Epithelial cell of esophagus (primary cell): ENCODE measurements around the gene KLF8.

ENCODE experiments used
- DNase-seq: peaks from one replicate; pipeline ENCODE4 v3.0.0; 2010; ENCODE audit warnings: low read depth
- H3K4me3 ChIP-seq: 2 replicates; pipeline ENCODE4 v1.5.1; 2011; ENCODE audit warnings: mild to moderate bottlenecking, low read length, control low read depth
- TF ChIP-seq, protein P1 (sequence below): IDR thresholded peaks from 2 replicates; pipeline ENCODE4 v1.5.1; 2011; ENCODE audit warnings: low read depth, mild to moderate bottlenecking, low read length, control low read depth, inconsistent platforms; ENCODE audit not compliant: insufficient read depth; ENCODE audit errors: missing control alignments

KLF8 gene

DNA sequence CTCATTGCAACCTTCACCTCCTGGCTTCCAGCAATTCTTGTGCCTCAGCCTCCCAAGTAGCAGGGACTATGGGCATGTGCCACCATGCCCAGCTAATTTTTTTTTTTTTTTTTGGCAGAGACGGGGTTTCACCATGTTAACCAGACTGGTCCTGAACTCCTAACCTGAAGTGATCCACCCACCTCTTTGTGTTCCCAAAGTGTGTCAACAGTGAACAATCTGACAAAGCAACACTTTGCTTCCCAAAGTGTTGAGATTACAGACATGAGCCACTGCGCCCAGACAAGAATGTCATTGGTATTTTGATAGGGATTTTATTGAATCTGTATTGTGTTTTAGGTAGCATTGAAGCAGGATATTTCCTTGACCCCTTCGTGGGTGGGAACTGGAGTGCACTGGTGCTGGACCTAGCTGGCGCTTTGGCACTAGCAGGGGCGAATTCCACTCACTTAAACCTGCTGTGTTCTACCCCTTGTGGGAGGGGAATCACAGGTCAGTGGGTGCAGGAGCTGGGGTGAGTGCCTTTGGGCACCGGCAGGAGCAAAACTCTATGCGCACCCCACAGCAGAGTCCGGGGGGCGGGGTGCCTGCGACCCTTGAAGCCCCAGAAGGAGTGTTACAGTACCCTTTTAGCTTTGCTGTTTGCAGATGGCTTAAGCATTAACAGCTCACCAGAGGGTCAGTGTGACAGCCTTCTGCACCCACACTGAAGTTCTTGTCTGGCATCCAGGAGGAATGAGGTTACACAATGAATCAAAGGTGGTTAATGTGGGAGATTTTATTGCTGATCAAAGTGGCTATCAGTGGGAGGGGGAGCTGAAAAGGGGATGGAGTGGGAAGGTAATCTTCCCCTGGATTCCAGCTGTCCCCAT lies 21.9 kb downstream of the KLF8 start:
- H3K4me3 ChIP-seq: no peak overlapping the region
- TF ChIP-seq, protein P1, sequence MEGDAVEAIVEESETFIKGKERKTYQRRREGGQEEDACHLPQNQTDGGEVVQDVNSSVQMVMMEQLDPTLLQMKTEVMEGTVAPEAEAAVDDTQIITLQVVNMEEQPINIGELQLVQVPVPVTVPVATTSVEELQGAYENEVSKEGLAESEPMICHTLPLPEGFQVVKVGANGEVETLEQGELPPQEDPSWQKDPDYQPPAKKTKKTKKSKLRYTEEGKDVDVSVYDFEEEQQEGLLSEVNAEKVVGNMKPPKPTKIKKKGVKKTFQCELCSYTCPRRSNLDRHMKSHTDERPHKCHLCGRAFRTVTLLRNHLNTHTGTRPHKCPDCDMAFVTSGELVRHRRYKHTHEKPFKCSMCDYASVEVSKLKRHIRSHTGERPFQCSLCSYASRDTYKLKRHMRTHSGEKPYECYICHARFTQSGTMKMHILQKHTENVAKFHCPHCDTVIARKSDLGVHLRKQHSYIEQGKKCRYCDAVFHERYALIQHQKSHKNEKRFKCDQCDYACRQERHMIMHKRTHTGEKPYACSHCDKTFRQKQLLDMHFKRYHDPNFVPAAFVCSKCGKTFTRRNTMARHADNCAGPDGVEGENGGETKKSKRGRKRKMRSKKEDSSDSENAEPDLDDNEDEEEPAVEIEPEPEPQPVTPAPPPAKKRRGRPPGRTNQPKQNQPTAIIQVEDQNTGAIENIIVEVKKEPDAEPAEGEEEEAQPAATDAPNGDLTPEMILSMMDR: no peak
- DNase-seq: no peak

DNA sequence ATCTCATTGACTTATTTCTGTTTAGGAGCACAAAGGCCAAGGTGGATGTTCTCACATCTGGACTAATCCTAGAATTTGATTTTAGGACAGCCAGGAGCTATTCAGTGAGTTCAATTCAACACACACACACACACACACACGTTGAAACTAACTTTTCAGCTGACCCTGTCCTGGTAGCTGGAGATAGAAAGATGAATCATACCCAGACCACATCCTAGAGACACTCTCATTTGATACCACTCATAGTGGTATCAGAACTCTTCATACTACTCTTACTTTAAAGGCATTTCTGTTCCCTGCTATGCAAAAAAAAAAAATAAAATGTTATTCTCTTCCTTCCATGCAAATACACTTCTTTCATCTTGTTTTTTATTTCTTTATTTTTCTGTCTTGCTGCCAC lies 36.7 kb downstream of the KLF8 start:
- no peak overlapping the region for H3K4me3 ChIP-seq
- DNase-seq: no peak
- TF ChIP-seq, protein P1: no peak

DNA sequence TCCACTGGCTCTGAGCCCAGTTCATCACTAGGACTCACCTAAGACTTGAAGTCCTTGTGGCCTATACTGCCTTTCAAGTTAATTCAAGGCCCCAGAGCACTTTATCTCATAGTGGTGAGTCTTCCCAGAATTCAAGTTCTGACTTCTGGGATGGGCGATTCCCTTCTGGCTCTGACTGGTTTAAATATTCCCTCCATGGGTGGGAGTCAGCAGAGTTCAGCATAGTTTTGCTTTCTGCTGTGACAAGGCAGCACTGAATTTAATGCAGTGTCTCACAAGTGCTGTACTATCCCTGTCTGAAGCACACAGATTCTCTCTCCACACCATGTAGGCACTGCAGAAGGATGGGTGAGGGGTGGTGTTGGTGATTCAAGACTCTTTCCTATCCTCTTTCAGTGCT lies 46.5 kb downstream of the KLF8 start:
- DNase-seq: no peak
- H3K4me3 ChIP-seq: no peak overlapping the region
- TF ChIP-seq, protein P1: no peak

DNA sequence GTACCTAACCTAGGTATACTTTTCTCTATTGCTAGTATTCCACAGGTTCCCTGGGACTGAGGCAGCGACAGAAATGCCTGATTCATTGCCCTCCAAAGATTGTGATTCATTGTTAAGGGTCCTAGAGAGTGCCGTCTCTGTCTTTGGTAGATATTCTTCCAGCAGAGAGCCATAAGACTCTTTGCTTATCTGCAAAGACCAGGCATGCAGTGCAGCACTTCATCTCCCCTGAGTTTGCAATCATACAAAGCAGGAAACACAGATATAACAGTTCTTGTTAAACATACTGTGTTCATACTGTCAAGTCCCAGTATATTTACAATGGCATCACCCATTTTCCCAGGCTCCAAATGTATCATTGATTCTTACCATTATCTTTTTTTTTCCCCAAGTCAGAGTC lies 47.7 kb downstream of the KLF8 start:
- no peak for DNase-seq
- TF ChIP-seq, protein P1: no peak

DNA sequence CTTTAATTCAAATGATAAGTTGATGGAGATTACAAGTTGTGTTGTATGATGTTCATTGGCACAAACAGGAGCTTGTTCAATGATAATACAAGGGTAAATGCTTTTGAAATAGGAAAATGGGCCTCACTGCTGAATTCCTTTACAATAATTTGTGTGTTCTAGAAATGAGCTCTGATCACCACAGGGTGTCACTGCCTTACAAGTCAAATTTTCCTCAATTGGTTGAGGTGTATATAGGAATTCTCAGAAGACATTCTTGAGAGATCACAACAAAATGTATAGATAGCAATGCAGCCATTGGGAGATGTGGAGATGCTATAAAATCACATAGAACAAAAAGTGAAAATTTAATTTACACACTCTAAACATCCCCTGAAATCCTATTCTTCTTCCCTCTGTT lies 49.6 kb downstream of the KLF8 start:
- peak; percentile 29 for DNase-seq
- H3K4me3 ChIP-seq: no peak overlapping the region
- TF ChIP-seq, protein P1: peak; percentile 33

More for the DNA sequence above, 47.7 kb downstream of the KLF8 start:
- H3K4me3 ChIP-seq: no peak overlapping the region

DNA sequence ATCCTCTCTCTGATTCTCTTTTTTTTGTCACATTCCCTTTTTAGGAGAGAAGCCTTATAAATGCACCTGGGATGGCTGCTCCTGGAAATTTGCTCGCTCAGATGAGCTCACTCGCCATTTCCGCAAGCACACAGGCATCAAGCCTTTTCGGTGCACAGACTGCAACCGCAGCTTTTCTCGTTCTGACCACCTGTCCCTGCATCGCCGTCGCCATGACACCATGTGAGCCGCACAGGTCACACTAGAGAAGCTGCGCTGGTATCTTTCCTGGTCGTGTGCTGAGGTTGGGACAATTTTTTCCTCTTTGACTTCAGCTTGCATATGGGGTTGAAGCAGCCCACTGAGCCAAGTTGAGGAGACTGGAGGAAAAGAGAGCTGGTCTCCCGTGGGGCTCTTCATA lies 52.1 kb downstream of the KLF8 start:
- TF ChIP-seq, protein P1: no peak
- no peak for DNase-seq

DNA sequence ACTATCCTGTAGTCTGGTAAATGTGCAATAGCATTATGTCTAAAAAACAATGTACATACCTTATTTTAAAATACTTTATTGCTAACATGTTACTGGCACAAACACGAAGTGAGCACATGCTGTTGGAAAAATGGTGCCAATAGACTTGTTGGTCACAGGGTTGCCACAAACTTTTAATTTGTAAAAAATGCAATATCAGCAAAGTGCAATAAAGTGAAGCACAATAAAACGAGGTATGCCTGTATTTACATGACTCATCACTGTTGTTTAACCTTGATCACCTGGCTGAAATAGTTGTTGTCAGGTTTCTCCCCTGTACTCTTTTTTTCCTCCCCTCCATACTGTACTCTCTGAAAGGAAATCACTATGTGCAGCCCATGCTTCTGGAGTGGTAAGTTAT lies 56.5 kb downstream of the KLF8 start:
- no peak overlapping the region for H3K4me3 ChIP-seq
- TF ChIP-seq, protein P1: no peak
- no peak for DNase-seq

More for the DNA sequence above, 52.1 kb downstream of the KLF8 start:
- H3K4me3 ChIP-seq: no peak overlapping the region
